NK-92 (cell line): Measurements from ENCODE around the gene PRRC2A.
A peak's percentile ranks its signal among the peaks of the same experiment; 100 is the strongest.

ENCODE experiments used
- DNase-seq: peaks from one replicate; lab custom pipeline; 2025; ENCODE audit not compliant: unreplicated experiment; lab: John Stamatoyannopoulos, UW

PRRC2A gene

DNA sequence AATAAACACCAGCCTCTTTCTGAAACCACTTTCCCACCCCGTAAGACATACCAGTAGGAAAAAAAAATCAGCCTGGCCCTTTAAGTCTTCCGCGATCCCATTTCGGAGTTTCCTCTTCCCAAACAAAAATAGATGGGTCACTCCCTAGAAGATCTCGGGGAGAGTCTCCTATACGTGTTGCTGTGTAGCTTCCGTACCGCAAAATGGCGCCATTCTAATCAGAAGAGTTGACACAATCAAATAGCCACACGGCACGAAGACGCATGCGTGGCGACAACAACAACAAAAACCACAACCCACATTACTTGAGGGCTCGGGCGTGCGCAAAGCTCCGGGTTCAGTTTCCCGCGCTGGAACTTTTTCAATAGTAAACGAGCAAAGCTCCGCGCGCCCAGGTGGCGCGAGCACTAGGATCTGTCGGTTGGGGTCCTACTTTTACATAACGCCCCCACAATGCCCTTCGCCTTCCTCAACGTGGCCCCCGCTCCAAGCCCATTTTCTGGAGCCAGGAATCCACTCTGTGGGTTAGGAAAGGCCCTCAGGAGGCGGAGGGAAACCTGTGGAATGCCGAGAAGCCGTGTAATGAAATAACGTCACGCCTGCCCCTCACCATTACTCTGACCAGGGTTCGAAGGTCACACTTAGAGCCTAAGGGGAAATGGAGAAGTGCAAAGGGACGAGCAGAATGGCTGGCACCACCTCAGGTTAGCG is 44.4 kb downstream of the PRRC2A start, which contains the start of gene GPANK1:
Gene GPANK1 (minus strand): TSS at position 208 of the 711 bp plus-strand sequence. CDS start 519 bp downstream, outside the sequence.
- DNase-seq = peak; percentile 67

DNA sequence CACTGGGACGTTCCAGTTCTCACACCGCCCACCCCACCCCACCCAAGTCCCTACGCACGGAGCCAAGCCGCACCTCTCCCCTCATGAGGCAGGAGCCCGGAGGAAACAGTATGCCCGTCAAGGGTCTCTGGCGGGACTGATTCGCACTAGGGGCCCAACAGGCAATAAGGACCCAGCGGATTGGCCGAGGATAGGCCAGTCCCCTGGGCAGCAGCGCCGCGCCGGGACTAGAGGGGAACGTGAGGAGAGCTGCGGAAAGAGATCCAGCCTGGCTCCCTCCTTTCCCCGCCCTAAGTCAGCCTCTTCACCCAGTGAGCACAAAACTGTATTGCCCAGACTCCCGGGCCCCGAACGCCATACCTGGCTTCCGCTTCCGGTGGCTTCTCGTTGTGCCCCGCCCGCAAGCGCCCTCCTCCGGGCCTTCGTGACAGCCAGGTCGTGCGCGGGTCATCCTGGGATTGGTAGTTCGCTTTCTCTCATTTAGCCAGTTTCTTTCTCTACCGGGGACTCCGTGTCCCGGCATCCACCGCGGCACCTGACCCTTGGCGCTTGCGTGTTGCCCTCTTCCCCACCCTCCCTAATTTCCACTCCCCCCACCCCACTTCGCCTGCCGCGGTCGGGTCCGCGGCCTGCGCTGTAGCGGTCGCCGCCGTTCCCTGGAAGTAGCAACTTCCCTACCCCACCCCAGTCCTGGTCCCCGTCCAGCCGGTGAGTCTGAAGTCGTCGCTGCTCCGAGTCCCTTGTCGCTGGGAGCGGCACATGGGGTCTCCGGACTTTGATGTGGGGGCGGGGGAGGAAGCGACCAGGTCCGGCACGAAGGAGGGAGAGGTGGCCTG is 45.2 kb downstream of the PRRC2A start, which contains the start of gene CSNK2B:
Gene CSNK2B (plus strand): TSS at position 580 of the 836 bp plus-strand sequence. CDS start 752 bp downstream, outside the sequence.
- peak; percentile 90 for DNase-seq

- no peak for DNase-seq
Observed at GRCh38 chr6:31666337-31666965, 45.9 kb downstream of the PRRC2A start.

DNA sequence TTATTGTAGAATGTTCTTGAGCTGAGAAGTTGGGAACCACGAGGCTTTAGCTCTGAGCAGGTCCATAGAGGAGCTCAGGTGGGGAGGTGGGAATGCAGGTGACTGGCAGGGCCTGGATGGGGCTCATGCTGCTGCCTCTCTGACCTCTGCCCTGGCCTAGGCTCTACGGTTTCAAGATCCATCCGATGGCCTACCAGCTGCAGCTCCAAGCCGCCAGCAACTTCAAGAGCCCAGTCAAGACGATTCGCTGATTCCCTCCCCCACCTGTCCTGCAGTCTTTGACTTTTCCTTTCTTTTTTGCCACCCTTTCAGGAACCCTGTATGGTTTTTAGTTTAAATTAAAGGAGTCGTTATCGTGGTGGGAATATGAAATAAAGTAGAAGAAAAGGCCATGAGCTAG is 49.2 kb downstream of the PRRC2A start, which contains the start of gene LY6G5B:
Gene LY6G5B (plus strand): TSS at position 301 of the 400 bp plus-strand sequence. CDS start 975 bp downstream, outside the sequence.
- no peak for DNase-seq

- no peak for DNase-seq
Observed at GRCh38 chr6:31676322-31676903, 55.9 kb downstream of the PRRC2A start.

DNA sequence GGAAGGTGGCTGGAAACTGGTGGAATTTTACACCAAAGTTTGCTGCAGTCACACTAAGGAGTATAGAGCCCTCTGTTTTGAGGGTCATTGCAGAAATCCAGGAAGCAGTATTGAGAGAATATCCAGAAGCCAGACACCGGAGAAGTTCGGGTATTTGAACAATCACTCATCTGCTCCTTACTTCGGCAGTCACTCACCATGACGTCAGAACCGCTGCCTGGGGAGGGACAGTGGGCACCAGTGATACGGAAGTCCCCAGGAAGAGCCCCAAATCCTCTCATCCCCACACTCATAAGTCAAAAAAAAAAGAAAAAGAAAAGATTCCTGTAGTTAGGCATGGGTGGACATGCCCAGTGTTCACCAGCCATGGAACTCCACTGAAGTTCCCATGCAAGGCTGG is 56.4 kb downstream of the PRRC2A start:
- DNase-seq = no peak

DNA sequence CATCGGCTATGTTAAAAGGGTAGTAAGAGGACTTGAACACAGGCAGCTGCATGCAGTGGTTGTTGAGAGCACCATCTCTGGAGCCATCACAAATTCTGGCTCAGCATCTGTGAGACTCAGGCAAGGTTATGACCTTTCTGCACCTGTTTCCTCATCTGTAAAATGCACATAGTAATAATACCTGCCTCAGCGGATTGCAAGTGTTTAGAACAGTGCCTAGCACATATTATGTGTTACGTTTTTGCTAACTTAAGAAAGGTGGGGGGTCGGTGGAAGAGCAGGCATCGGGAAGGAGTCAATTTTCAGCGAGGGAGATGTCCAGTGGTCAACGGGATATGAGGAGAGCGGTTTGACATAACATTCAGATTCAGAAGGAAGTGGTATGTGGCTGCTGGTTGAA is 57.4 kb downstream of the PRRC2A start:
- DNase-seq = no peak

DNA sequence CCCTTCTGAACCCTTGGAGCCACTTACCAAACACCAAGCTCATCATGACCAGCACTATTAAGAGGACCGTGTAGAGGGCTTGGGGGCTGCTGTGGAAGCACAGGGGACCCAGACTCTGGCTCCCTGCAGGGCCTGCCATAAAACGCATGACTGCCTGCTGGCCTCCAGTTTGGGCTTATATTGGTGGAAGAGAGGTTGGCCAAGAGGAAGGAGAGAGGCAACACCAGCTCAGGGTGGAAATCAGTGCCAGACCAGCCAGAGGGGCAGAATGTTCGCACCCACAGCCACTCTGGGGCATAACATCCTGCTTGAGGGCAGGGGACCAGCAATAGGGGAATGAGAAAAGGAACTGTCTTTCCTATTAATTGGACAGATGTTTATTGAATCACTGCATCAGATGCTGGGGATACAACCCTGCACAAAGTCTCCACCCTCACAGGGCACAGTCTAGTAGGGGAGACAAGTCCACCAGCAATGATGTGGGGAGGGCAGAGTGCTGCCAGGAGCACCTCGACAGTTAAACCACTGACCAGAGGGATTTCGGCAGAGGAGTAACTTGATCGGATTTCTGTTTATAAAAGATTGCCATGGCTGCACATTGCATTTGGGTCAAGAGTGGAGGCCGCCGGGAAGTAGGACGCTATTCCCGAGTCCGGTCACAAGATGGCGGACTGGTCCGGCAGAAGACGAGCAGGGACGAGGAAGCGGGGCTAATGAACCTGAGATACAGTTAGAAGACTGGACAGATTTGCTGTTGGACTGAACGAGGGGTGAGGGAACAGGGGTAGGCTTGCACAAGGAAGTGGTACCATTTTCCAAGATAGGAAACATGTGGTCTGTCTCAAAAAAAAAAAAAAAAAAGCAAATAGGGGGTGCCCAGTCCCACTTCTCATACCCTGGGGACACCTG is 60.0 kb downstream of the PRRC2A start, which contains the start of gene LY6G5C:
Gene LY6G5C (minus strand): TSS at position 842 of the 909 bp plus-strand sequence. CDS start 694 bp downstream, at position 148.
- no peak for DNase-seq

DNA sequence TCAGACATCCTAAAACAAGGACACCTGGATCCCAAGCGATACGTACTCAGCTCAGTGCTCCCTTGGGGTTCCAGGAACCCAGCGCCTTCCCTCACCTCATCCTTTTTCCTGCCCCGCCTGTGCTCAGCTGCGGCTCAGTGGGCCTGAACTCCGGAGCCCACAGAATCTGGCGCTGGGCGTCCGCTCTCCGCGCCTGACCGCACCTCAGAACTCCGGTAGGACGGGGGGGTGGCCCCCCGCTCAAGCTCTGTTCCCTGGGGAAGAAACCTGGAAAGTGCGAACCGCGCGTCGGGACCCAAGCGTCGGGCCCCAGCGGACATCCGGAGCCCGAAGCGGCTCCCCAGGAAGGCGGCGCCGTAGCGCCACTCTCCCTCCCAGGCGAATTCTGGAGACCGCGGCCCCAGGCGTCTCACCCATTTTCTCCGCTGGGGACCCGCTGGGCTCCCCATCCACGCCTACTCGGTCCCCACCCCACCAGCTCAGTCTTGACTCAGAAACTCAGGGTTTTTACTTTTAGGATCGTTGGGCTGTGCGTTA is 60.7 kb downstream of the PRRC2A start:
- no peak for DNase-seq

DNA sequence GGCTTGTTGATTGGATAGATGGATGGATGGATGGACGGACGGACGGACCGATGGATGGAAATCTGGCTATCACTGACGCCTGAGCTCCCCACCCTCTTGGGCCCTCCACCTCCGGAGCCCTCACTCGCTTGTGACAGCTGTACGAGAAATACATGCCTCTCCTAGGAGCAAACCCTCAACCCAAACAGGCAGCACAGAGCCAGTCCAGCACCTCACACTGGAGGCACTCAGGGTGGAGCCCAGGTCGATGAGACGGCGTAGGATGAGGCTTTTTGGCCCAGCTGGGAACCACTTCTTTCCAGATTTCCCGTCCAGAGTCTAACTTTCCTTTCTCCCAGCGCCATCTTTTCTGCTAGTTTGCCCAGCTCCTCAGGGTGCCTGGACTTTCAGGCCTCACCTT is 63.1 kb downstream of the PRRC2A start:
- no peak for DNase-seq

GRCh38 chr6:31686483-31686882 is 66.0 kb downstream of the PRRC2A start:
- no peak for DNase-seq

DNA sequence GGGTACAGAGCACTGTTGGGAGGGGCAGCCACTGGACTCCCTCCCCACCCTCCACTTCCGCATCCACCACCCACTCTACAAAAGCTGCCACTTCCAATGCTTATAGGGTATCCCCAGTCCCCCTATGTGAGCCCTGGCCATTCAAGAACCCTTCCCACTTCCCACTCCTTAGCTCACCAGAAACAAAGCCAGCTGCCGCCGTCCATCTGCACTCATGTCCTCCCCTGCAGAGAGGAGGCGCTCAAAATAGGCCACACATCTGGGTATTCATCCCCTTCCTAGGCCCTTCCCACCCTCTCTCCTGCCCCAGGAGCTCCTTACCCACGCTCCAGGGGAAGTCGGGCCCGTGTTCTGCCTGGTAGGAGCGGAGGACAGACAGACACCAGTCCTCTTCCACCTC is 66.8 kb downstream of the PRRC2A start:
- no peak for DNase-seq
